LNCAP (cell line): Measurements from ENCODE around the gene ZNF846.

Experiments
- TF ChIP-seq, protein P1 (sequence below): fragments of 450-650 bp; IDR thresholded peaks from 2 replicates; pipeline ENCODE4 v1.5.1; 2017; ENCODE audit warnings: mild to moderate bottlenecking

Gene ZNF846

GRCh38 chr19:9709305-9709704 lies 59.2 kb downstream of the ZNF846 start:
- TF ChIP-seq, protein P1, sequence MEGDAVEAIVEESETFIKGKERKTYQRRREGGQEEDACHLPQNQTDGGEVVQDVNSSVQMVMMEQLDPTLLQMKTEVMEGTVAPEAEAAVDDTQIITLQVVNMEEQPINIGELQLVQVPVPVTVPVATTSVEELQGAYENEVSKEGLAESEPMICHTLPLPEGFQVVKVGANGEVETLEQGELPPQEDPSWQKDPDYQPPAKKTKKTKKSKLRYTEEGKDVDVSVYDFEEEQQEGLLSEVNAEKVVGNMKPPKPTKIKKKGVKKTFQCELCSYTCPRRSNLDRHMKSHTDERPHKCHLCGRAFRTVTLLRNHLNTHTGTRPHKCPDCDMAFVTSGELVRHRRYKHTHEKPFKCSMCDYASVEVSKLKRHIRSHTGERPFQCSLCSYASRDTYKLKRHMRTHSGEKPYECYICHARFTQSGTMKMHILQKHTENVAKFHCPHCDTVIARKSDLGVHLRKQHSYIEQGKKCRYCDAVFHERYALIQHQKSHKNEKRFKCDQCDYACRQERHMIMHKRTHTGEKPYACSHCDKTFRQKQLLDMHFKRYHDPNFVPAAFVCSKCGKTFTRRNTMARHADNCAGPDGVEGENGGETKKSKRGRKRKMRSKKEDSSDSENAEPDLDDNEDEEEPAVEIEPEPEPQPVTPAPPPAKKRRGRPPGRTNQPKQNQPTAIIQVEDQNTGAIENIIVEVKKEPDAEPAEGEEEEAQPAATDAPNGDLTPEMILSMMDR, result no peak

GRCh38 chr19:9705836-9706235 lies 62.7 kb downstream of the ZNF846 start:
- TF ChIP-seq, protein P1, result no peak

GRCh38 chr19:9702186-9702585 lies 66.4 kb downstream of the ZNF846 start:
- TF ChIP-seq, protein P1, result no peak
